H1 (cell line): ENCODE measurements around the gene PSMD6. TPM values are rescaled to one million over a fixed set of nuclear protein-coding genes. Genes with fewer than 3 reads are reported as not detected.
A peak's percentile ranks its signal among the peaks of the same experiment; 100 is the strongest.

Experiments used
- CTCF ChIA-PET: fragments of 300-600 bp; sonication (Branson Sonifier 250); formaldehyde crosslinking; loops from one replicate; lab custom pipeline; 2021; ENCODE audit not compliant: partially characterized antibody; lab: Charles Lee
- POLR2A ChIA-PET: fragments of 300-600 bp; sonication (Branson Sonifier 250); formaldehyde crosslinking; loops from one replicate; lab custom pipeline; 2021; ENCODE audit warnings: inconsistent platforms; ENCODE audit not compliant: partially characterized antibody; lab: Charles Lee
- DNase-seq, 2 experiments: peaks; one replicate each; pipeline versions ENCODE4 v3.0.0 to v3.0.0-alpha.2; 2010 to 2022; ENCODE audit warnings: low spot score in 2 of 2, low read depth in 1 of 2, mixed read lengths in 1 of 2
- FAIRE-seq: peaks from 2 replicates; lab custom pipeline; 2011; peaks lifted over from hg19 to GRCh38; lab: Jason Lieb, UNC
- H2AFZ ChIP-seq: 2 replicates; pipeline ENCODE4 v1.8.1; 2012; ENCODE audit warnings: low read length, inconsistent platforms
- H2AK5ac ChIP-seq: 2 replicates; pipeline ENCODE4 v1.6.1; 2013; ENCODE audit warnings: low read depth, low read length
- H2BK120ac ChIP-seq: replicated peaks from 2 replicates; pipeline ENCODE3; 2013; ENCODE audit warnings: low read depth, low read length, inconsistent platforms
- H2BK12ac ChIP-seq: 2 replicates; pipeline ENCODE4 v1.6.1; 2013; ENCODE audit warnings: low read depth, low read length
- H2BK15ac ChIP-seq: 2 replicates; pipeline ENCODE4 v1.6.1; 2013; ENCODE audit warnings: low read length
- H2BK20ac ChIP-seq: 2 replicates; pipeline ENCODE4 v1.6.1; 2013; ENCODE audit warnings: low read length
- H2BK5ac ChIP-seq: 2 replicates; pipeline ENCODE4 v1.6.1; 2013; ENCODE audit warnings: low read depth, low read length
- H3K14ac ChIP-seq: 2 replicates; pipeline ENCODE4 v1.6.1; 2013; ENCODE audit warnings: inconsistent platforms; ENCODE audit not compliant: insufficient read length
- H3K18ac ChIP-seq: 2 replicates; pipeline ENCODE4 v1.6.1; 2013; ENCODE audit warnings: low read length; ENCODE audit errors: extremely low read depth
- H3K23ac ChIP-seq: 2 replicates; pipeline ENCODE4 v1.6.1; 2013; ENCODE audit warnings: inconsistent platforms; ENCODE audit not compliant: insufficient read length
- H3K23me2 ChIP-seq: 2 replicates; pipeline ENCODE4 v1.6.1; 2013; ENCODE audit warnings: low read depth, low read length
- H3K27ac ChIP-seq: 2 replicates; pipeline ENCODE4 v1.6.1; 2011; ENCODE audit warnings: low read depth, low read length, inconsistent platforms
- H3K27me3 ChIP-seq, 4 experiments: replicated peaks in 1 of 4; 1 replicate in 1 of 4; 2 replicates in 3 of 4; pipeline versions ENCODE4 v1.6.1 to v1.8.1; 2011 to 2013; ENCODE audit warnings: low read length in 3 of 4, mild to moderate bottlenecking in 3 of 4, inconsistent platforms in 2 of 4, mixed read lengths in 2 of 4, moderate library complexity in 1 of 4; ENCODE audit not compliant: control insufficient read depth in 3 of 4, insufficient read depth in 3 of 4; ENCODE audit errors: extremely low read depth in 1 of 4
- H3K36me3 ChIP-seq, 4 experiments: 2 replicates each; pipeline versions ENCODE4 v1.6.1 to v1.8.1; 2011 to 2013; ENCODE audit warnings: mild to moderate bottlenecking in 4 of 4, low read length in 3 of 4, moderate library complexity in 2 of 4, control low read depth in 1 of 4, inconsistent platforms in 1 of 4; ENCODE audit not compliant: insufficient read depth in 4 of 4, control insufficient read depth in 2 of 4
- H3K4ac ChIP-seq: replicated peaks from 2 replicates; pipeline ENCODE3; 2013; ENCODE audit warnings: low read length, low read depth, mixed read lengths, inconsistent platforms; ENCODE audit not compliant: insufficient read length
- H3K4me1 ChIP-seq, 4 experiments: replicated peaks in 1 of 4; 1 replicate in 1 of 4; 2 replicates in 3 of 4; pipeline versions ENCODE4 v1.6.1 to v1.8.1; 2011 to 2013; ENCODE audit warnings: low read length in 3 of 4, inconsistent platforms in 2 of 4, mixed read lengths in 1 of 4; ENCODE audit not compliant: insufficient read depth in 4 of 4, control insufficient read depth in 3 of 4
- H3K4me2 ChIP-seq, 2 experiments: 2 replicates each; pipeline versions ENCODE4 v1.6.1 to v1.8.1; 2011 to 2013; ENCODE audit warnings: low read depth in 2 of 2, low read length in 2 of 2, control low read depth in 1 of 2, inconsistent platforms in 1 of 2, mild to moderate bottlenecking in 1 of 2; ENCODE audit not compliant: insufficient read depth in 1 of 2
- H3K4me3 ChIP-seq, 4 experiments: fragments of 200-600, 300-600 bp in 1 of 4; sonication (generic), shearing (Covaris generic), sonication (Bioruptor Twin) in 1 of 4; 2 replicates each; pipeline versions ENCODE4 v1.5.1 to v1.8.1; 2011 to 2016; ENCODE audit warnings: low read length in 4 of 4, low read depth in 3 of 4, control low read depth in 2 of 4, inconsistent platforms in 2 of 4, mild to moderate bottlenecking in 2 of 4, mixed read lengths in 1 of 4, moderate library complexity in 1 of 4; ENCODE audit not compliant: insufficient read depth in 2 of 4; ENCODE audit errors: extremely low read depth in 1 of 4
- H3K56ac ChIP-seq: replicated peaks from 2 replicates; pipeline ENCODE3; 2013; ENCODE audit warnings: low read depth, mild to moderate bottlenecking, mixed read lengths, low read length, inconsistent platforms; ENCODE audit not compliant: insufficient read length
- H3K79me1 ChIP-seq: 2 replicates; pipeline ENCODE4 v1.6.1; 2013; ENCODE audit warnings: low read depth, low read length, control low read depth
- H3K79me2 ChIP-seq, 2 experiments: 2 replicates each; pipeline versions ENCODE4 v1.6.1 to v1.8.1; 2012 to 2013; ENCODE audit warnings: low read length in 2 of 2, mild to moderate bottlenecking in 2 of 2, inconsistent platforms in 1 of 2; ENCODE audit not compliant: insufficient read depth in 2 of 2, control insufficient read depth in 1 of 2
- H3K9ac ChIP-seq, 4 experiments: replicated peaks in 1 of 4; 1 replicate in 1 of 4; 2 replicates in 3 of 4; pipeline versions ENCODE4 v1.6.1 to v1.8.1; 2011 to 2013; ENCODE audit warnings: low read depth in 3 of 4, low read length in 3 of 4, control low read depth in 2 of 4, mild to moderate bottlenecking in 2 of 4, moderate library complexity in 2 of 4, inconsistent platforms in 1 of 4; ENCODE audit errors: extremely low read depth in 1 of 4
- H3K9me3 ChIP-seq, 2 experiments: 2 replicates each; pipeline versions ENCODE4 v1.6.1 to v1.8.1; 2012 to 2013; ENCODE audit warnings: mild to moderate bottlenecking in 2 of 2, moderate library complexity in 2 of 2, control low read depth in 1 of 2, inconsistent platforms in 1 of 2, low read depth in 1 of 2, low read length in 1 of 2, mixed read lengths in 1 of 2; ENCODE audit not compliant: insufficient read depth in 2 of 2
- H4K20me1 ChIP-seq, 2 experiments: replicated peaks in 1 of 2; 2 replicates each; pipeline versions ENCODE3 to v1.8.1; 2011 to 2013; ENCODE audit warnings: inconsistent platforms in 2 of 2, low read length in 2 of 2, mild to moderate bottlenecking in 1 of 2; ENCODE audit not compliant: insufficient read depth in 2 of 2, control insufficient read depth in 1 of 2
- H4K5ac ChIP-seq: 2 replicates; pipeline ENCODE4 v1.6.1; 2013; ENCODE audit warnings: low read length, low read depth, mixed read lengths, inconsistent platforms; ENCODE audit not compliant: insufficient read length
- H4K8ac ChIP-seq: 2 replicates; pipeline ENCODE4 v1.8.0; 2013; ENCODE audit warnings: mild to moderate bottlenecking, moderate library complexity, low read length, inconsistent platforms; ENCODE audit not compliant: insufficient read depth; ENCODE audit errors: extremely low read depth
- H4K91ac ChIP-seq: replicated peaks from 2 replicates; pipeline ENCODE3; 2013; ENCODE audit warnings: low read length, mixed read lengths, inconsistent platforms; ENCODE audit not compliant: insufficient read length
- BCL11A ChIP-seq, 2 experiments: IDR thresholded peaks; one replicate each; pipeline ENCODE4 v1.6.1; 2011; ENCODE audit warnings: low read depth in 2 of 2, low read length in 2 of 2, mild to moderate bottlenecking in 2 of 2
- CBX8 ChIP-seq: fragments of 300-800, 300-1000 bp; sonication (generic); IDR thresholded peaks from 2 replicates; pipeline ENCODE4 v1.7.1; 2016; ENCODE audit warnings: low read depth, low read length, borderline replicate concordance
- CREB1 ChIP-seq: IDR thresholded peaks from 2 replicates; pipeline ENCODE4 v1.6.1; 2012; ENCODE audit warnings: inconsistent platforms
- CTCF ChIP-seq, 3 experiments: IDR thresholded peaks; 1 replicate in 2 of 3; 2 replicates in 1 of 3; pipeline versions ENCODE4 v1.5.1 to v1.6.1; 2011; ENCODE audit warnings: low read length in 3 of 3, mild to moderate bottlenecking in 3 of 3, inconsistent platforms in 2 of 3, low read depth in 1 of 3, moderate library complexity in 1 of 3; ENCODE audit not compliant: insufficient read depth in 1 of 3; ENCODE audit errors: control extremely low read depth in 1 of 3
- HDAC2 ChIP-seq, 2 experiments: fragments of 300-600 bp in 1 of 2; sonication (generic) in 1 of 2; IDR thresholded peaks; 2 replicates each; pipeline ENCODE4 v1.6.1; 2011 to 2012; ENCODE audit warnings: low read depth in 2 of 2, low read length in 2 of 2, mild to moderate bottlenecking in 2 of 2, moderate library complexity in 2 of 2, borderline replicate concordance in 1 of 2, inconsistent platforms in 1 of 2
- RAD21 ChIP-seq, 2 experiments: IDR thresholded peaks in 1 of 2; conservative IDR thresholded peaks in 1 of 2; 2 replicates each; pipeline ENCODE4 v1.6.1; 2011; ENCODE audit warnings: low read depth in 2 of 2, low read length in 2 of 2, improper control_type of control experiment in 1 of 2, inconsistent platforms in 1 of 2, mild to moderate bottlenecking in 1 of 2, moderate library complexity in 1 of 2
- SAP30 ChIP-seq: fragments of 300-600 bp; sonication (generic); IDR thresholded peaks from 2 replicates; pipeline ENCODE4 v1.7.1; 2012; ENCODE audit warnings: low read length, moderate library complexity, mild to moderate bottlenecking, inconsistent platforms; ENCODE audit not compliant: insufficient read depth, insufficient replicate concordance
- SP1 ChIP-seq: IDR thresholded peaks from 2 replicates; pipeline ENCODE4 v1.6.1; 2011; ENCODE audit warnings: low read depth, low read length
- SP2 ChIP-seq: IDR thresholded peaks from 2 replicates; pipeline ENCODE4 v1.6.1; 2012; ENCODE audit warnings: mild to moderate bottlenecking, low read length, inconsistent platforms
- TAF1 ChIP-seq: IDR thresholded peaks from 2 replicates; pipeline ENCODE4 v1.6.1; 2011; ENCODE audit warnings: mild to moderate bottlenecking, low read depth, low read length
- YY1 ChIP-seq: IDR thresholded peaks from 2 replicates; pipeline ENCODE4 v1.6.1; 2011; ENCODE audit warnings: low read depth, mild to moderate bottlenecking, low read length
- WGBS, 2 experiments: shearing (Covaris generic) in 1 of 2; methylation state at CpG; one replicate each; pipeline versions ENCODE4 v1.1.6 to v1.1.7; 2013 to 2015; ENCODE audit warnings: low lambda C conversion rate in 2 of 2, mixed read lengths in 2 of 2, inconsistent platforms in 1 of 2, low coverage in 1 of 2, missing lambda C conversion rate in 1 of 2; ENCODE audit not compliant: insufficient replicate concordance in 2 of 2, insufficient coverage in 1 of 2, insufficient read length in 1 of 2; ENCODE audit errors: extremely low coverage in 1 of 2, missing lambda C conversion rate in 1 of 2; 5-methylcytosine and 5-hydroxymethylcytosine counted together
- polyA plus RNA-seq, 7 experiments: library from polyadenylated mRNA; depleted of rRNA in 3 of 7; stranded (reverse) in 5 of 7; unstranded in 2 of 7; fragments of >200 nt in 5 of 7; fragments of 200-250 nt in 2 of 7; gene quantifications; 1 replicate in 5 of 7; 2 replicates in 1 of 7; 4 replicates in 1 of 7; pipeline versions ENCODE4 v1.2.1 to v1.2.3, GENCODE V29; 2011 to 2013; ENCODE audit warnings: missing spikeins in 2 of 7, mixed read lengths in 2 of 7
- total RNA-seq: library from RNA; stranded (reverse); fragmentation: NEBNext Ultra II Directional; extraction: Animal tissue kit (Norgen Biotek cat#: 25700); gene quantifications from 2 replicates; pipeline ENCODE4 v1.2.1, GENCODE V29; 2021

Gene PSMD6
- total and polyA plus RNA-seq, 2 of the 8 experiments (the other 6 are each of a cell fraction or from before 2014, with no cell fraction given): 43.7 to 104 TPM

GRCh38 chr3:63961891-63962290 is 61.4 kb downstream of the PSMD6 start:
- WGBS, 2 experiments: 78% methylated on average over 2 of the region's 2 CpGs; no CpG with 5 or more reads in 1 of the 2 experiments
- Histone ChIP-seq H3K56ac (no peak overlapping the region), H2BK12ac (no peak overlapping the region), H3K14ac (no peak overlapping the region), H3K4ac (no peak overlapping the region), H3K36me3 (no peaks in the 10 kb centered on the region), H3K9ac (no peak overlapping the region), H3K79me2 (peaks cover 0 to 2% of the 10 kb centered on the region in 2 experiments; a peak in 1 of 4 replicates), H3K79me1 (no peaks in the 10 kb centered on the region), H3K23me2 (no peaks in the 10 kb centered on the region), H3K9me3 (no peaks in the 10 kb centered on the region), H3K27me3 (no peaks in the 10 kb centered on the region), H3K4me1 (peaks cover 4 to 18% (median 9%) of the 10 kb centered on the region in 4 experiments; a peak in 6 of 7 replicates), H2BK5ac (no peak overlapping the region), H4K8ac (no peak overlapping the region), H3K23ac (no peak overlapping the region), H2AFZ (no peak overlapping the region), H2BK120ac (no peak overlapping the region), H4K20me1 (peaks cover 0 to 2% of the 10 kb centered on the region in 2 experiments), H4K91ac (no peak overlapping the region), H3K27ac (no peak overlapping the region), H2BK15ac (no peak overlapping the region), H3K4me3 (no peak overlapping the region), H3K18ac (no peak overlapping the region), H3K4me2 (no peak overlapping the region), H4K5ac (no peak overlapping the region), H2AK5ac (no peak overlapping the region), H2BK20ac (no peak overlapping the region)
- FAIRE-seq (peak; percentile 71), DNase-seq (no peak)
- ChIA-PET POLR2A (interaction anchor here (1.5 kb wide), 1 partner anchor 47 kb away, joined by 4 read pairs; no protein-coding TSS in a partner anchor), CTCF (interaction anchor here (0.8 to 9.3 kb wide), 14 partner anchors 9 to 117 kb away, joined by 3 to 115 read pairs (median 6); no protein-coding TSS in a partner anchor)
- TF ChIP-seq RAD21 (IDR thresholded peaks at IDR 0.05 in 1 of 2, conservative IDR thresholded peaks at IDR 0.05 in 1 of 2; ENCODE audit: low read depth in 2 of 2, low read length in 2 of 2): peak; percentile 25 to 49; a peak in 3 of 4 replicates
- no peak for TF ChIP-seq YY1
- no peak for TF ChIP-seq CREB1
- no peak for TF ChIP-seq SP1
- no peak for TF ChIP-seq CBX8
- TF ChIP-seq BCL11A (IDR thresholded peaks at IDR 0.05; ENCODE audit: low read depth in 2 of 2, low read length in 2 of 2): no peak
- no peak for TF ChIP-seq SAP30
- TF ChIP-seq TAF1: no peak
- TF ChIP-seq CTCF (IDR thresholded peaks at IDR 0.05; ENCODE audit: control extremely low read depth in 1 of 3, insufficient read depth in 1 of 3, low read depth in 1 of 3, low read length in 3 of 3): peak in 2 of 3 experiments; percentile 26 to 64; a peak in 2 of 4 replicates
- TF ChIP-seq SP2: no peak
- no peak for TF ChIP-seq HDAC2 (IDR thresholded peaks at IDR 0.05; ENCODE audit: borderline replicate concordance in 1 of 2, low read depth in 2 of 2, low read length in 2 of 2)
